Posterior cingulate gyrus (tissue), 11 donors: ENCODE measurements around the gene CMC1.
"Not testable (repeated sequence)": the region's sequence is repeated elsewhere in the genome, so short reads cannot be mapped to it uniquely, and the experiment has no call there.

ENCODE experiments used
- DNase-seq, 10 donors: peaks; one replicate each; pipeline versions ENCODE4 v3.0.0 to v3.0.0-alpha.2; 2020 to 2021; ENCODE audit warnings: mixed read lengths in 3 of 10
- intact Hi-C: fragments of 100-400 bp; cut with DNase I; formaldehyde crosslinking; loops from one replicate; pipeline ENCODE4 v1.15.1; 2023

The CMC1 gene

GRCh38 chr3:28241221-28242160 is at the start of gene CMC1:
CMC1 (plus strand) TSS chr3:28241619; CDS start chr3:28241794, 175 bp downstream.
- peak; percentile 95 to 100 (median 98) for DNase-seq
- intact Hi-C loops = loop anchor here (5.0 kb wide), 1 partner anchor 106 kb away; the partner anchor contains the start of genes AZI2 and ZCWPW2

GRCh38 chr3:28198161-28198560 is 43.3 kb upstream of the CMC1 start:
- no peak for DNase-seq
- intact Hi-C loops = no loop called here

- no peak for DNase-seq
- intact Hi-C loops = no loop called here
Observed at GRCh38 chr3:28198974-28199373, 42.4 kb upstream of the CMC1 start.

GRCh38 chr3:28199643-28200042 is 41.8 kb upstream of the CMC1 start:
- intact Hi-C loops = not testable (repeated sequence)
- peak in 1 of 10 donors; percentile 45 for DNase-seq

- DNase-seq = peak in 3 of 10 donors; percentile 55 to 79 (median 78)
- intact Hi-C loops = not testable (repeated sequence)
Observed at GRCh38 chr3:28200366-28200848, 41.0 kb upstream of the CMC1 start.

GRCh38 chr3:28206479-28206878 is 34.9 kb upstream of the CMC1 start:
- intact Hi-C loops = no loop called here
- DNase-seq = no peak

GRCh38 chr3:28207000-28207733 is 34.3 kb upstream of the CMC1 start:
- DNase-seq = no peak

GRCh38 chr3:28210968-28211713 is 30.3 kb upstream of the CMC1 start:
- intact Hi-C loops = no loop called here
- no peak for DNase-seq

More at GRCh38 chr3:28207000-28207733, 34.3 kb upstream of the CMC1 start:
- intact Hi-C loops = no loop called here

GRCh38 chr3:28212681-28213080 is 28.7 kb upstream of the CMC1 start:
- intact Hi-C loops = no loop called here
- DNase-seq = no peak

- no peak for DNase-seq
- intact Hi-C loops = no loop called here
Observed at GRCh38 chr3:28215407-28215806, 26.0 kb upstream of the CMC1 start.

GRCh38 chr3:28218071-28218916 is 23.1 kb upstream of the CMC1 start:
- DNase-seq = no peak
- intact Hi-C loops = no loop called here

- intact Hi-C loops = no loop called here
- DNase-seq = no peak
Observed at GRCh38 chr3:28218917-28219198, 22.6 kb upstream of the CMC1 start.

GRCh38 chr3:28224430-28224829 is 17.0 kb upstream of the CMC1 start:
- no peak for DNase-seq
- intact Hi-C loops = no loop called here

- DNase-seq = no peak
- intact Hi-C loops = no loop called here
Observed at GRCh38 chr3:28226020-28226419, 15.4 kb upstream of the CMC1 start.

GRCh38 chr3:28228623-28229022 is 12.8 kb upstream of the CMC1 start:
- no peak for DNase-seq
- intact Hi-C loops = no loop called here

GRCh38 chr3:28232659-28233058 is 8.8 kb upstream of the CMC1 start:
- intact Hi-C loops = no loop called here
- DNase-seq = no peak

GRCh38 chr3:28234454-28234853 is 7.0 kb upstream of the CMC1 start:
- no peak for DNase-seq
- intact Hi-C loops = no loop called here

GRCh38 chr3:28239108-28239507 is 2.3 kb upstream of the CMC1 start:
- intact Hi-C loops = no loop called here
- DNase-seq = no peak

- DNase-seq = peak in 1 of 10 donors; percentile 10
- intact Hi-C loops = loop anchor here (5.0 kb wide), 1 partner anchor 107 kb away; the partner anchor contains the start of genes AZI2 and ZCWPW2
Observed at GRCh38 chr3:28240441-28240840, 978 bp upstream of the CMC1 start.

- intact Hi-C loops = loop anchor here (5.0 kb wide), 1 partner anchor 105 kb away; the partner anchor contains the start of genes AZI2 and ZCWPW2
- no peak for DNase-seq
Observed at GRCh38 chr3:28242519-28242918, 1.1 kb downstream of the CMC1 start.
